Neural cell (in vitro differentiated cells): Measurements from ENCODE around the gene GPC3. TPM values are rescaled to one million over a fixed set of nuclear protein-coding genes. Genes with fewer than 3 reads are reported as not detected.
"Not testable (repeated sequence)": the region's sequence is repeated elsewhere in the genome, so short reads cannot be mapped to it uniquely, and the experiment has no call there.

ENCODE experiments used
- H2AFZ ChIP-seq: fragments of 200-600, 300-800 bp; sonication (generic), shearing (Covaris generic); 2 replicates; pipeline ENCODE4 v1.6.0; 2014; ENCODE audit warnings: low read depth, mild to moderate bottlenecking, antibody characterized with exemption, low read length, moderate library complexity
- H3F3A ChIP-seq: fragments of 200-600 bp; shearing (Covaris generic); 2 replicates; pipeline ENCODE4 v1.6.1; 2016; ENCODE audit warnings: mild to moderate bottlenecking, moderate library complexity, mixed read lengths, antibody characterized with exemption, low read length; ENCODE audit not compliant: insufficient read depth, poor library complexity, severe bottlenecking
- H3K27ac ChIP-seq: fragments of 200-600, 300-800 bp; sonication (generic), shearing (Covaris generic); 2 replicates; pipeline ENCODE4 v1.5.1; 2014; ENCODE audit warnings: mild to moderate bottlenecking, low read length, moderate library complexity
- H3K27me3 ChIP-seq: fragments of 300-800, 200-600 bp; sonication (generic), shearing (Covaris generic); 2 replicates; pipeline ENCODE4 v1.6.0; 2014; ENCODE audit warnings: mild to moderate bottlenecking, low read depth, low read length, moderate library complexity; ENCODE audit not compliant: insufficient read depth
- H3K36me3 ChIP-seq: fragments of 300-800, 200-600 bp; sonication (generic), shearing (Covaris generic); 2 replicates; pipeline ENCODE4 v1.5.1; 2014; ENCODE audit warnings: mild to moderate bottlenecking, antibody characterized with exemption, low read length, moderate library complexity; ENCODE audit not compliant: insufficient read depth
- H3K4me2 ChIP-seq: fragments of 300-800, 200-600 bp; sonication (generic), shearing (Covaris generic); 2 replicates; pipeline ENCODE4 v1.6.0; 2014; ENCODE audit warnings: mild to moderate bottlenecking, low read length
- H3K4me3 ChIP-seq: fragments of 300-800, 200-600 bp; sonication (generic), shearing (Covaris generic); 2 replicates; pipeline ENCODE4 v1.5.1; 2014; ENCODE audit warnings: mild to moderate bottlenecking, low read length, moderate library complexity
- H3K79me2 ChIP-seq: fragments of 200-600 bp; shearing (Covaris generic); replicated peaks from 2 replicates; pipeline ENCODE4 v1.6.0; 2014; ENCODE audit warnings: mild to moderate bottlenecking, low read length, moderate library complexity; ENCODE audit not compliant: insufficient read depth
- H3K9ac ChIP-seq: fragments of 300-800, 200-600 bp; sonication (generic), shearing (Covaris generic); 2 replicates; pipeline ENCODE4 v1.6.1; 2016; ENCODE audit warnings: mild to moderate bottlenecking, low read length, mixed read lengths
- H3K9me2 ChIP-seq: fragments of 200-600 bp; shearing (Covaris generic); 2 replicates; pipeline ENCODE4 v1.6.1; 2016; ENCODE audit warnings: mild to moderate bottlenecking, low read length, mixed read lengths; ENCODE audit not compliant: insufficient read depth
- H3K9me3 ChIP-seq: fragments of 200-600, 300-800 bp; sonication (generic), shearing (Covaris generic); 2 replicates; pipeline ENCODE4 v1.6.1; 2016; ENCODE audit warnings: mild to moderate bottlenecking, mixed run types, low read length, moderate library complexity, mixed read lengths
- H4K20me1 ChIP-seq: fragments of 200-600 bp; shearing (Covaris generic); 2 replicates; pipeline ENCODE4 v1.6.1; 2016; ENCODE audit warnings: mild to moderate bottlenecking, mixed run types; ENCODE audit not compliant: insufficient read depth
- EP300 ChIP-seq: fragments of 450-650 bp; conservative IDR thresholded peaks from 2 replicates; pipeline ENCODE4 v1.6.1; 2014; ENCODE audit warnings: antibody characterized with exemption, mild to moderate bottlenecking, moderate library complexity; ENCODE audit not compliant: poor library complexity, severe bottlenecking
- EZH2 ChIP-seq: fragments of 200-600, 300-800 bp; shearing (Covaris generic), sonication (generic); IDR thresholded peaks from 2 replicates; pipeline ENCODE4 v1.6.1; 2014; ENCODE audit warnings: antibody characterized with exemption, low read length, borderline replicate concordance, mild to moderate bottlenecking; ENCODE audit not compliant: insufficient read depth, poor library complexity, severe bottlenecking
- MXI1 ChIP-seq: fragments of 450-650 bp; conservative IDR thresholded peaks from 2 replicates; pipeline ENCODE4 v1.6.1; 2014; ENCODE audit warnings: antibody characterized with exemption, mild to moderate bottlenecking; ENCODE audit not compliant: poor library complexity, severe bottlenecking
- POLR2AphosphoS5 ChIP-seq: IDR thresholded peaks from 2 replicates; pipeline ENCODE4 v1.6.1; 2012
- RAD21 ChIP-seq: fragments of 450-650 bp; conservative IDR thresholded peaks from 2 replicates; pipeline ENCODE4 v1.6.1; 2014; ENCODE audit warnings: antibody characterized with exemption, mild to moderate bottlenecking, moderate library complexity
- SMC3 ChIP-seq: fragments of 450-650 bp; conservative IDR thresholded peaks from 2 replicates; pipeline ENCODE4 v1.6.1; 2014; ENCODE audit warnings: antibody characterized with exemption, mild to moderate bottlenecking, moderate library complexity; ENCODE audit not compliant: poor library complexity
- TAF1 ChIP-seq: IDR thresholded peaks from 2 replicates; pipeline ENCODE4 v1.6.1; 2012; ENCODE audit warnings: low read depth
- polyA plus RNA-seq: library from polyadenylated mRNA; depleted of rRNA; stranded (reverse); fragments of >200 nt; gene quantifications from 2 replicates; pipeline ENCODE4 v1.2.3, GENCODE V29; 2014
- TF ChIP-seq, protein P1 (sequence below): fragments of 450-650 bp; IDR thresholded peaks from 2 replicates; pipeline ENCODE4 v1.5.1; 2014; ENCODE audit warnings: antibody characterized with exemption, mild to moderate bottlenecking, moderate library complexity; ENCODE audit not compliant: poor library complexity, severe bottlenecking
- TF ChIP-seq, protein P2 (sequence below): IDR thresholded peaks from 2 replicates; pipeline ENCODE4 v1.6.1; 2012; ENCODE audit warnings: borderline replicate concordance

GPC3 gene
- polyA plus RNA-seq, 1 donor from 2014 or later, result 2.1 TPM

DNA sequence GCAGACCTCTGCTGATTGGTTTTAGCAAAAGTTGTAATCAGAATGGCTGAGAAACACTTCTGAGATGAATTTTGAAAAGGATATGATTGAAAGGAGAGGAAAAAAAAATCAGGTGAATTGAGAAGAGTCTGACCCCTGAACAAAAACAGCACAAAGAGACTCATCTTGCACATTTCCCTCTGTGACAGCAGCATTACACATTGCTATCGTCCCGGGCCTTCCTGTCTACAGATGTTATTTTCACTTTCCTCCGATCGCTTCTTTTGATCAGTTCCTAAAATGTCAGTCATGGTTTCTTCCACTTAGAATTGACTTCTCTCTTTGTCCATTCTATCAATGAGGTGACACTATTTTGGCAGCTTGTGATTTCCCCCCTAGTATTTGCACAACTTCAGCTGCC is 262.6 kb downstream of the GPC3 start:
- TF ChIP-seq EP300, result no peak
- TF ChIP-seq, protein P1, sequence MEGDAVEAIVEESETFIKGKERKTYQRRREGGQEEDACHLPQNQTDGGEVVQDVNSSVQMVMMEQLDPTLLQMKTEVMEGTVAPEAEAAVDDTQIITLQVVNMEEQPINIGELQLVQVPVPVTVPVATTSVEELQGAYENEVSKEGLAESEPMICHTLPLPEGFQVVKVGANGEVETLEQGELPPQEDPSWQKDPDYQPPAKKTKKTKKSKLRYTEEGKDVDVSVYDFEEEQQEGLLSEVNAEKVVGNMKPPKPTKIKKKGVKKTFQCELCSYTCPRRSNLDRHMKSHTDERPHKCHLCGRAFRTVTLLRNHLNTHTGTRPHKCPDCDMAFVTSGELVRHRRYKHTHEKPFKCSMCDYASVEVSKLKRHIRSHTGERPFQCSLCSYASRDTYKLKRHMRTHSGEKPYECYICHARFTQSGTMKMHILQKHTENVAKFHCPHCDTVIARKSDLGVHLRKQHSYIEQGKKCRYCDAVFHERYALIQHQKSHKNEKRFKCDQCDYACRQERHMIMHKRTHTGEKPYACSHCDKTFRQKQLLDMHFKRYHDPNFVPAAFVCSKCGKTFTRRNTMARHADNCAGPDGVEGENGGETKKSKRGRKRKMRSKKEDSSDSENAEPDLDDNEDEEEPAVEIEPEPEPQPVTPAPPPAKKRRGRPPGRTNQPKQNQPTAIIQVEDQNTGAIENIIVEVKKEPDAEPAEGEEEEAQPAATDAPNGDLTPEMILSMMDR, result no peak
- TF ChIP-seq, protein P2, sequence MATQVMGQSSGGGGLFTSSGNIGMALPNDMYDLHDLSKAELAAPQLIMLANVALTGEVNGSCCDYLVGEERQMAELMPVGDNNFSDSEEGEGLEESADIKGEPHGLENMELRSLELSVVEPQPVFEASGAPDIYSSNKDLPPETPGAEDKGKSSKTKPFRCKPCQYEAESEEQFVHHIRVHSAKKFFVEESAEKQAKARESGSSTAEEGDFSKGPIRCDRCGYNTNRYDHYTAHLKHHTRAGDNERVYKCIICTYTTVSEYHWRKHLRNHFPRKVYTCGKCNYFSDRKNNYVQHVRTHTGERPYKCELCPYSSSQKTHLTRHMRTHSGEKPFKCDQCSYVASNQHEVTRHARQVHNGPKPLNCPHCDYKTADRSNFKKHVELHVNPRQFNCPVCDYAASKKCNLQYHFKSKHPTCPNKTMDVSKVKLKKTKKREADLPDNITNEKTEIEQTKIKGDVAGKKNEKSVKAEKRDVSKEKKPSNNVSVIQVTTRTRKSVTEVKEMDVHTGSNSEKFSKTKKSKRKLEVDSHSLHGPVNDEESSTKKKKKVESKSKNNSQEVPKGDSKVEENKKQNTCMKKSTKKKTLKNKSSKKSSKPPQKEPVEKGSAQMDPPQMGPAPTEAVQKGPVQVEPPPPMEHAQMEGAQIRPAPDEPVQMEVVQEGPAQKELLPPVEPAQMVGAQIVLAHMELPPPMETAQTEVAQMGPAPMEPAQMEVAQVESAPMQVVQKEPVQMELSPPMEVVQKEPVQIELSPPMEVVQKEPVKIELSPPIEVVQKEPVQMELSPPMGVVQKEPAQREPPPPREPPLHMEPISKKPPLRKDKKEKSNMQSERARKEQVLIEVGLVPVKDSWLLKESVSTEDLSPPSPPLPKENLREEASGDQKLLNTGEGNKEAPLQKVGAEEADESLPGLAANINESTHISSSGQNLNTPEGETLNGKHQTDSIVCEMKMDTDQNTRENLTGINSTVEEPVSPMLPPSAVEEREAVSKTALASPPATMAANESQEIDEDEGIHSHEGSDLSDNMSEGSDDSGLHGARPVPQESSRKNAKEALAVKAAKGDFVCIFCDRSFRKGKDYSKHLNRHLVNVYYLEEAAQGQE, result no peak

DNA sequence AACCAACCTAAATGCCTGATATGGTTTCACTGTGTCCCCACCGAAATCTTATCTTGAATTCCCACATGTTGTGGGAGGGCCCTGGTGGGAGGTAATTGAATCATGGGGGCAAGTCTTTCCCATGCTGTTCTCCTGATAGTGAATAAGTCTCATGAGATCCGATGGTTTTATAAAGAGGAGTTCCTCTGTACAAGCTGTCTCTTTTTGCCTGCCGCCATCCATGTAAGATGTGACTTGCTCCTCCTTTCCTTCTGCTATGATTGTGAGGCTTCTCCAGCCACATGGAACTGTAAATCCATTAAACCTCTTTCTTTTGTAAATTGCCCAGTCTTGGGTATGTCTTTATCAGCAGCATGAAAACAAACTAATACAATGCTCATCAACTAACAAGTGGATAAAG is 265.1 kb downstream of the GPC3 start:
- not testable (repeated sequence) for H3K27me3 ChIP-seq

More for the DNA sequence above, 262.6 kb downstream of the GPC3 start:
- no peaks in the 10 kb centered on the region for H3K9me2 ChIP-seq
- H3K27me3 ChIP-seq, result no peaks in the 10 kb centered on the region
- H4K20me1 ChIP-seq, result no peaks in the 10 kb centered on the region
- no peaks in the 10 kb centered on the region for H3F3A ChIP-seq
- H3K36me3 ChIP-seq, result no peaks in the 10 kb centered on the region
- H3K4me2 ChIP-seq, result no peak overlapping the region
- H3K79me2 ChIP-seq, result no peaks in the 10 kb centered on the region
- no peak overlapping the region for H3K27ac ChIP-seq
- H3K4me3 ChIP-seq, result no peak overlapping the region
- H3K9me3 ChIP-seq, result no peaks in the 10 kb centered on the region
- H2AFZ ChIP-seq, result no peak overlapping the region
- no peak overlapping the region for H3K9ac ChIP-seq

DNA sequence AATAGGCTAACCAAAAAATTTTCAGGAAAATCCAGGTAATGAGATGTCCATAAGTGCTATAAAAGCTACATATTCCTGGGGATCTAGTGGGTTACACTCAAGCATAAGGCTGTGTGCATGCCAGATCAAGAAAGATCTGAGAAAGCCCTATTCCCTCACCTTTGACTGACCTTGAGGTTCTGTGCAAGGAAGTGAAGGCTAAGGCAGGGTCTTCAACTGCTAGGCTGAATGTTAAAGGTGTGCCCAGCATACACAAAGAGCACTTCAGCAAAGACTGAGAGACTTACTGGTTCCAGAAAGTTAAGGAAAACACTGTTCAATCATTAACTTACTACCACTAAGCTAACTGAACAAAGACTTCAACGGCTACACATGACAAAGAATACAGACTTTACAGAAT is 269.7 kb downstream of the GPC3 start:
- no peaks in the 10 kb centered on the region for H3K36me3 ChIP-seq
- H3K9me3 ChIP-seq, result no peaks in the 10 kb centered on the region
- no peaks in the 10 kb centered on the region for H3K27me3 ChIP-seq
- no peak overlapping the region for H3K4me2 ChIP-seq
- H3F3A ChIP-seq, result no peaks in the 10 kb centered on the region
- H3K4me3 ChIP-seq, result no peak overlapping the region
- no peak overlapping the region for H3K27ac ChIP-seq
- H3K79me2 ChIP-seq, result no peaks in the 10 kb centered on the region
- H2AFZ ChIP-seq, result no peak overlapping the region
- H3K9me2 ChIP-seq, result no peaks in the 10 kb centered on the region
- no peaks in the 10 kb centered on the region for H4K20me1 ChIP-seq
- TF ChIP-seq, protein P2, result no peak
- no peak for TF ChIP-seq POLR2AphosphoS5
- TF ChIP-seq EP300, result no peak
- no peak for TF ChIP-seq SMC3
- no peak for TF ChIP-seq RAD21
- TF ChIP-seq TAF1, result no peak
- no peak for TF ChIP-seq EZH2
- TF ChIP-seq, protein P1, result no peak
- no peak for TF ChIP-seq MXI1
- H3K9ac ChIP-seq, result no peak overlapping the region

More for the DNA sequence above, 265.1 kb downstream of the GPC3 start:
- H3K4me2 ChIP-seq, H3K27ac ChIP-seq, H3K4me3 ChIP-seq, H3F3A ChIP-seq, H4K20me1 ChIP-seq, H3K9ac ChIP-seq, H2AFZ ChIP-seq, H3K36me3 ChIP-seq, H3K9me3 ChIP-seq, H3K9me2 ChIP-seq, H3K79me2 ChIP-seq: not testable (repeated sequence)
